DOHH2 (cell line): Measurements from ENCODE around the gene SNX13.
"Not testable (repeated sequence)": the region's sequence is repeated elsewhere in the genome, so short reads cannot be mapped to it uniquely, and the experiment has no call there.

Experiments
- H3F3A ChIP-seq: fragments of 200-600 bp; sonication (generic), shearing (Covaris generic); 2 replicates; pipeline ENCODE4 v1.6.0; 2016; ENCODE audit warnings: antibody characterized with exemption, mild to moderate bottlenecking; ENCODE audit not compliant: control insufficient read depth, insufficient read depth
- H3K27ac ChIP-seq: fragments of 200-600 bp; sonication (generic); 2 replicates; pipeline ENCODE4 v1.5.1; 2014; ENCODE audit warnings: low read depth, mild to moderate bottlenecking, low read length, moderate library complexity
- H3K27me3 ChIP-seq: fragments of 200-600 bp; sonication (generic); 2 replicates; pipeline ENCODE4 v1.6.1; 2014; ENCODE audit warnings: mild to moderate bottlenecking, low read length, mixed read lengths; ENCODE audit not compliant: control insufficient read depth
- H3K36me3 ChIP-seq: fragments of 200-600 bp; sonication (generic); 2 replicates; pipeline ENCODE4 v1.6.1; 2014; ENCODE audit warnings: mild to moderate bottlenecking, low read length, moderate library complexity, mixed read lengths; ENCODE audit not compliant: control insufficient read depth
- H3K4me1 ChIP-seq: fragments of 200-600 bp; sonication (generic); 2 replicates; pipeline ENCODE4 v1.6.1; 2014; ENCODE audit warnings: mild to moderate bottlenecking, low read length, mixed read lengths; ENCODE audit not compliant: control insufficient read depth
- H3K4me2 ChIP-seq: fragments of 200-600 bp; sonication (generic); 2 replicates; pipeline ENCODE4 v1.6.0; 2014; ENCODE audit warnings: mild to moderate bottlenecking, low read length, moderate library complexity
- H3K4me3 ChIP-seq: fragments of 200-600 bp; sonication (generic); 2 replicates; pipeline ENCODE4 v1.5.1; 2014; ENCODE audit warnings: mild to moderate bottlenecking, low read length, mixed read lengths
- H3K79me2 ChIP-seq: fragments of 200-600 bp; sonication (generic); 2 replicates; pipeline ENCODE4 v1.6.1; 2014; ENCODE audit warnings: mild to moderate bottlenecking, low read length, mixed read lengths; ENCODE audit not compliant: control insufficient read depth
- H3K9me2 ChIP-seq: fragments of 200-600 bp; sonication (generic); replicated peaks from 2 replicates; pipeline ENCODE4 v1.6.1; 2014; ENCODE audit warnings: mild to moderate bottlenecking, low read length, mixed read lengths; ENCODE audit not compliant: control insufficient read depth
- H3K9me3 ChIP-seq: fragments of 200-600 bp; sonication (generic); 2 replicates; pipeline ENCODE4 v1.6.1; 2014; ENCODE audit warnings: antibody characterized with exemption, low read length, mixed read lengths; ENCODE audit not compliant: control insufficient read depth, insufficient read depth
- H4K20me1 ChIP-seq: fragments of 200-600 bp; sonication (generic); 2 replicates; pipeline ENCODE4 v1.6.0; 2014; ENCODE audit warnings: low read depth, mild to moderate bottlenecking, antibody characterized with exemption, low read length, moderate library complexity; ENCODE audit not compliant: control insufficient read depth, insufficient read depth
- EZH2phosphoT487 ChIP-seq: fragments of 200-600 bp; sonication (generic); IDR thresholded peaks from 2 replicates; pipeline ENCODE4 v1.6.1; 2017; ENCODE audit warnings: borderline replicate concordance, mild to moderate bottlenecking, antibody characterized with exemption, low read length, moderate library complexity, mixed read lengths
- TF ChIP-seq, protein P1 (sequence below): fragments of 200-600 bp; sonication (generic); IDR thresholded peaks from one replicate; pipeline ENCODE4 v1.5.1; 2014; ENCODE audit warnings: antibody characterized with exemption, mild to moderate bottlenecking, low read depth, low read length; ENCODE audit not compliant: poor library complexity, severe bottlenecking

Gene SNX13

DNA sequence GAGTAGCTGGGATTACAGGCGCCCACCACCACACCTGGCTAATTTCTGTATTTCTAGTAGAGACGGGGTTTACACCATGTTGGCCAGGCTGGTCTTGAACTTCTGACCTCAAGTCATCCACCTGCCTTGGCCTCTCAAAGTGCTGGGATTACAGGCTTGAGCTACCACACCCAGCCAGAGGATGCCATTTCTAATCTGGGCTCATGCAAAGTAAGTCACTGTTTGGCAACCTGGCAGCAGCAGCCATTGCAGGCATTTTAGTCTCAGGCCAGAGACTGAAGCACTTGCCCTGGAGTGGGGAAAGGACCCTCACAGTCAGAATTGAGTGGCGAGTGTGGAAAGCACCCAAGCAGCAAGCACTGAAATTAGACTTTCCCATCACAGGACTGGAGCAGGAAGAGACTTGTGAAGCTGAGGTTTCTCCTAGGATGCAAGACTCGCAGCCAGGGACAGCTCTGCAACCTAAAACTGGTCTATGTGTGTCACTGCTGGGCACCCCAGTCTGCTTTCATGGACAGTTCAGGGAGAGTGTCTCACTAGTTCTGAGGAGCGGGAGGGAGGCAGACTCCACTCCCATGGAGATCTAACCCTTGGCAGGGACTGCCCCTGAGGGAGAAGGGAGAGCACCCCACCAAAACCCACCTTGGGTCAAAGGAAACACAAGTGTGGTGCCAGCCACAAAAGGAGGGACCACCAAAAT lies 27.6 kb downstream of the SNX13 start:
- H3K27me3 ChIP-seq, result no peaks in the 10 kb centered on the region

DNA sequence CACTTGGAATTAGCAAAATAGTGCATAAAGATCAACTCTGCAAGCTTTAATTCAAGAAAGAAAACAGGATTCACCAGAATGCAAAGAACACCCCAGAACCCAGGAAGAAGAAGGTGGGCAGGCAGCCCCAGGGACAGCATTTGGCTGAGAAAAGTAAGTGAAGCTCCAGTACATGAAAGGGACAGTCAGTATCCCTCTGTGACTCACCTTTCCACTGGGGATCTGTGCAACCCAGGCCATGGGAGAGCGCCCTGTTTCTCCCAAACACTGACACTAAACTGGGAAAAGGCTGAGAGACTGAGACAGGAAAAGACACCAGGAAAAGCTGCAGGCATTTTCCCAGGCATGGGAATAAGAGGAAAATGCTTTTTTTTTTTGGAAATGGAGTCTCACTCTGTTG lies 28.2 kb downstream of the SNX13 start:
- Histone ChIP-seq H3F3A (no peaks in the 10 kb centered on the region), H3K9me3 (peaks cover 8% of the 10 kb centered on the region; the same call in 1 of the 2 replicates), H3K9me2 (no peaks in the 10 kb centered on the region), H3K4me3 (no peak overlapping the region), H3K27ac (no peak overlapping the region), H3K79me2 (peaks cover 100% of the 10 kb centered on the region), H4K20me1 (peaks cover 14% of the 10 kb centered on the region; the same call in 1 of the 2 replicates), H3K4me2 (no peak overlapping the region), H3K4me1 (no peaks in the 10 kb centered on the region), H3K27me3 (no peaks in the 10 kb centered on the region), H3K36me3 (peaks cover 4% of the 10 kb centered on the region; the same call in 1 of the 2 replicates)
- no peak for TF ChIP-seq EZH2phosphoT487
- TF ChIP-seq, protein P1, sequence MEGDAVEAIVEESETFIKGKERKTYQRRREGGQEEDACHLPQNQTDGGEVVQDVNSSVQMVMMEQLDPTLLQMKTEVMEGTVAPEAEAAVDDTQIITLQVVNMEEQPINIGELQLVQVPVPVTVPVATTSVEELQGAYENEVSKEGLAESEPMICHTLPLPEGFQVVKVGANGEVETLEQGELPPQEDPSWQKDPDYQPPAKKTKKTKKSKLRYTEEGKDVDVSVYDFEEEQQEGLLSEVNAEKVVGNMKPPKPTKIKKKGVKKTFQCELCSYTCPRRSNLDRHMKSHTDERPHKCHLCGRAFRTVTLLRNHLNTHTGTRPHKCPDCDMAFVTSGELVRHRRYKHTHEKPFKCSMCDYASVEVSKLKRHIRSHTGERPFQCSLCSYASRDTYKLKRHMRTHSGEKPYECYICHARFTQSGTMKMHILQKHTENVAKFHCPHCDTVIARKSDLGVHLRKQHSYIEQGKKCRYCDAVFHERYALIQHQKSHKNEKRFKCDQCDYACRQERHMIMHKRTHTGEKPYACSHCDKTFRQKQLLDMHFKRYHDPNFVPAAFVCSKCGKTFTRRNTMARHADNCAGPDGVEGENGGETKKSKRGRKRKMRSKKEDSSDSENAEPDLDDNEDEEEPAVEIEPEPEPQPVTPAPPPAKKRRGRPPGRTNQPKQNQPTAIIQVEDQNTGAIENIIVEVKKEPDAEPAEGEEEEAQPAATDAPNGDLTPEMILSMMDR, result no peak

More for the DNA sequence above, 27.6 kb downstream of the SNX13 start:
- TF ChIP-seq, protein P1, result no peak
- no peak for TF ChIP-seq EZH2phosphoT487
- Histone ChIP-seq H4K20me1 (peaks cover 14% of the 10 kb centered on the region; the same call in 1 of the 2 replicates), H3K4me1 (no peaks in the 10 kb centered on the region), H3K4me3 (no peak overlapping the region), H3K9me3 (peaks cover 14% of the 10 kb centered on the region; the same call in 1 of the 2 replicates), H3K36me3 (no peaks in the 10 kb centered on the region; the same call in 1 of the 2 replicates), H3F3A (no peaks in the 10 kb centered on the region), H3K27ac (no peak overlapping the region), H3K4me2 (no peak overlapping the region), H3K9me2 (no peaks in the 10 kb centered on the region), H3K79me2 (peaks cover 100% of the 10 kb centered on the region)

DNA sequence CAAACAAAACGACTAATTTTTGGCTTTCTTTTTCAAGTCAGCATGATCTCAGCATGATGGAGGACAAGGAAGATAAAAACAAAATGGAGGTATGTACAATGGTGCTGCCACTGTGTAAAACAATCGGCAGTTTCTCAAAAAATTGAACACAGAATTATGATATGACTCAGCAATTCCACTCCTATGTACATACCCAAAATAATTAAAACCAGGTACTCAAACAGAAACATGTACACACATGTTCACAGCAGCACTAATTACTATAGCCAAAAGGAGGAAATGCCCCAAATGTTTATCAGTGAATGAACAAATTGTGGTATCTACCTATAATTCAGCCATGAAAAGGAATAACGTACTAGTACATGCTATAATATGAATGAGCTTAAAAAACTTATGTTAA lies 29.9 kb downstream of the SNX13 start:
- H3K4me1 ChIP-seq, result no peaks in the 10 kb centered on the region
- H3K27me3 ChIP-seq, result no peaks in the 10 kb centered on the region
- no peak overlapping the region for H3K4me2 ChIP-seq
- peaks cover 6% of the 10 kb centered on the region; the same call in 1 of the 2 replicates for H3K36me3 ChIP-seq
- H3K9me2 ChIP-seq, result no peaks in the 10 kb centered on the region
- H4K20me1 ChIP-seq, result 0 out of 2 replicates have a peak, but pooled peaks cover 9% of the 10 kb centered on the region
- no peak for TF ChIP-seq EZH2phosphoT487
- TF ChIP-seq, protein P1, result no peak
- no peaks in the 10 kb centered on the region for H3F3A ChIP-seq
- no peaks in the 10 kb centered on the region for H3K9me3 ChIP-seq
- H3K4me3 ChIP-seq, result no peak overlapping the region
- H3K79me2 ChIP-seq, result peaks cover 99% of the 10 kb centered on the region
- no peak overlapping the region for H3K27ac ChIP-seq

DNA sequence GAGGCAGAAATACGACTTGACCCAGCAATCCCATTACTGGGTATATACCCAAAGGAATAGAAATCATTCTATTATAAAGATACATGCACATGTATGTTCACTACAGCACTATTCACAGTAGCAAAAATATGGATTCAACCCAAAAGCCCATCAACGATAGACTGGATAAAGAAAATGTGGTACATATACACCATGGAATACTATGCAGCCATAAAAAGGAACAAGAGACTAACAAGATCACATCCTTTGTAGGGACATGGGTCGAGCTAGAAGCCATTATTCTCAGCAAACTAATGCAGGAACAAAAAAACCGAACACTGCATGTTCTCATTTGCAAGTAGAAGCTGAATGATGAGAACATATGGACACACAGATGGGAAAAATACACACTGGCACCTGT lies 31.0 kb downstream of the SNX13 start:
- not testable (repeated sequence) for H3K27ac ChIP-seq, H3K9me2 ChIP-seq, H3F3A ChIP-seq, H3K4me1 ChIP-seq, H4K20me1 ChIP-seq, H3K4me3 ChIP-seq, H3K9me3 ChIP-seq, H3K4me2 ChIP-seq, H3K27me3 ChIP-seq, H3K36me3 ChIP-seq
- peaks cover 99% of the 10 kb centered on the region for H3K79me2 ChIP-seq
